ENCODE measurements around the gene PPP2R1B.

GRCh38 chr11:111691176-111691575 lies 75.0 kb downstream of the PPP2R1B start:
- TF ChIP-seq, protein P1, sequence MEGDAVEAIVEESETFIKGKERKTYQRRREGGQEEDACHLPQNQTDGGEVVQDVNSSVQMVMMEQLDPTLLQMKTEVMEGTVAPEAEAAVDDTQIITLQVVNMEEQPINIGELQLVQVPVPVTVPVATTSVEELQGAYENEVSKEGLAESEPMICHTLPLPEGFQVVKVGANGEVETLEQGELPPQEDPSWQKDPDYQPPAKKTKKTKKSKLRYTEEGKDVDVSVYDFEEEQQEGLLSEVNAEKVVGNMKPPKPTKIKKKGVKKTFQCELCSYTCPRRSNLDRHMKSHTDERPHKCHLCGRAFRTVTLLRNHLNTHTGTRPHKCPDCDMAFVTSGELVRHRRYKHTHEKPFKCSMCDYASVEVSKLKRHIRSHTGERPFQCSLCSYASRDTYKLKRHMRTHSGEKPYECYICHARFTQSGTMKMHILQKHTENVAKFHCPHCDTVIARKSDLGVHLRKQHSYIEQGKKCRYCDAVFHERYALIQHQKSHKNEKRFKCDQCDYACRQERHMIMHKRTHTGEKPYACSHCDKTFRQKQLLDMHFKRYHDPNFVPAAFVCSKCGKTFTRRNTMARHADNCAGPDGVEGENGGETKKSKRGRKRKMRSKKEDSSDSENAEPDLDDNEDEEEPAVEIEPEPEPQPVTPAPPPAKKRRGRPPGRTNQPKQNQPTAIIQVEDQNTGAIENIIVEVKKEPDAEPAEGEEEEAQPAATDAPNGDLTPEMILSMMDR (optimal IDR thresholded peaks at IDR 0.05 in 1 of 3, IDR thresholded peaks at IDR 0.05 in 1 of 3, conservative IDR thresholded peaks at IDR 0.05 in 1 of 3; ENCODE audit: extremely low read depth in 1 of 3, insufficient read depth in 2 of 3, low read length in 3 of 3): no peak
- no peak for TF ChIP-seq EZH2 (IDR thresholded peaks at IDR 0.05; ENCODE audit: low read length)
